OCI-LY3 (cell line): ENCODE measurements around the gene NPHP4.
A peak's percentile ranks its signal among the peaks of the same experiment; 100 is the strongest.

Source experiments
- H2AFZ ChIP-seq: fragments of 200-600, 300-600 bp; shearing (Covaris generic); 2 replicates; pipeline ENCODE4 v1.6.0; 2014; ENCODE audit warnings: antibody characterized with exemption, low read depth, low read length
- H3K27ac ChIP-seq: fragments of 200-600, 300-600 bp; sonication (generic); 2 replicates; pipeline ENCODE4 v1.5.1; 2014; ENCODE audit warnings: mild to moderate bottlenecking, low read length, moderate library complexity, mixed read lengths
- H3K27me3 ChIP-seq: fragments of 200-600, 300-600 bp; sonication (generic); 2 replicates; pipeline ENCODE4 v1.6.1; 2014; ENCODE audit warnings: low read depth, low read length, mixed read lengths
- H3K36me3 ChIP-seq: fragments of 200-600, 300-600 bp; sonication (generic); replicated peaks from 2 replicates; pipeline ENCODE3; 2014; ENCODE audit warnings: low read depth, low read length, mixed read lengths
- H3K4me1 ChIP-seq: fragments of 300-600, 200-600 bp; sonication (generic); 2 replicates; pipeline ENCODE4 v1.6.1; 2014; ENCODE audit warnings: low read length, mixed read lengths
- H3K4me2 ChIP-seq: fragments of 200-600, 300-600 bp; sonication (generic); 2 replicates; pipeline ENCODE4 v1.6.1; 2014; ENCODE audit warnings: low read length, mixed read lengths
- H3K4me3 ChIP-seq: fragments of 300-600, 200-600 bp; sonication (generic); 2 replicates; pipeline ENCODE4 v1.5.1; 2014; ENCODE audit warnings: antibody characterized with exemption, mild to moderate bottlenecking, low read length, moderate library complexity
- H3K79me2 ChIP-seq: fragments of 300-600, 200-600 bp; shearing (Covaris generic); 2 replicates; pipeline ENCODE4 v1.6.1; 2014; ENCODE audit warnings: mild to moderate bottlenecking, low read length, mixed read lengths
- H3K9ac ChIP-seq: fragments of 300-600, 200-600 bp; shearing (Covaris generic); 2 replicates; pipeline ENCODE4 v1.6.0; 2014; ENCODE audit warnings: mild to moderate bottlenecking, low read length, moderate library complexity
- H3K9me3 ChIP-seq: fragments of 200-600, 300-600 bp; shearing (Covaris generic); 2 replicates; pipeline ENCODE4 v1.6.1; 2014; ENCODE audit warnings: low read length, mixed read lengths; ENCODE audit not compliant: insufficient read depth
- H4K20me1 ChIP-seq: fragments of 200-600, 300-600 bp; sonication (generic); 2 replicates; pipeline ENCODE4 v1.6.1; 2016; ENCODE audit warnings: low read length, mixed read lengths; ENCODE audit not compliant: insufficient read depth
- EZH2phosphoT487 ChIP-seq: fragments of 200-600 bp; shearing (Covaris generic); IDR thresholded peaks from 2 replicates; pipeline ENCODE4 v1.6.1; 2018; ENCODE audit warnings: antibody characterized with exemption, mixed run types, low read depth
- TF ChIP-seq, protein P1 (sequence below): fragments of 200-600, 300-600 bp; sonication (generic); IDR thresholded peaks from 2 replicates; pipeline ENCODE4 v1.5.1; 2014; ENCODE audit warnings: antibody characterized with exemption, low read length, low read depth

The NPHP4 gene

DNA sequence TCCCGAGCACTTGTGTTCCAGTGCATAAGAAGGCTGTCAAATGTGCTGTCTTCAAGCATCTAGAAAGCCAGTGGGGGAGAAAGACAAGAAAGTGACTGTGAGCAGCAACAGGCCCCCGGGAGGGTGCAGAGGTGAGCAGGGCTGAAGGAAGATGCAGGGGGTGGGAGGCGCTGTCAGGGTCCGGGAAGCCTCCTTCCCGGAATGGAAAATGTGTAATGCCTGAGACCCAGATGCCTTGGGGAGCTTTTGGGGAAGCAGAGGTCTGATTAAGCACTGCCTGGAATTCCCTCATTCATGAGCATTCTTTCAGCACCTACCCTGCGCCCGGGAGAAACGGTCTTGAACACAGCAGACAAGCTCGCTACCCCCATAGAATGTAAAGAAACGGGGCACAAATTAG lies 1.3 kb downstream of the NPHP4 start:
- no peak for TF ChIP-seq EZH2phosphoT487
- TF ChIP-seq, protein P1, sequence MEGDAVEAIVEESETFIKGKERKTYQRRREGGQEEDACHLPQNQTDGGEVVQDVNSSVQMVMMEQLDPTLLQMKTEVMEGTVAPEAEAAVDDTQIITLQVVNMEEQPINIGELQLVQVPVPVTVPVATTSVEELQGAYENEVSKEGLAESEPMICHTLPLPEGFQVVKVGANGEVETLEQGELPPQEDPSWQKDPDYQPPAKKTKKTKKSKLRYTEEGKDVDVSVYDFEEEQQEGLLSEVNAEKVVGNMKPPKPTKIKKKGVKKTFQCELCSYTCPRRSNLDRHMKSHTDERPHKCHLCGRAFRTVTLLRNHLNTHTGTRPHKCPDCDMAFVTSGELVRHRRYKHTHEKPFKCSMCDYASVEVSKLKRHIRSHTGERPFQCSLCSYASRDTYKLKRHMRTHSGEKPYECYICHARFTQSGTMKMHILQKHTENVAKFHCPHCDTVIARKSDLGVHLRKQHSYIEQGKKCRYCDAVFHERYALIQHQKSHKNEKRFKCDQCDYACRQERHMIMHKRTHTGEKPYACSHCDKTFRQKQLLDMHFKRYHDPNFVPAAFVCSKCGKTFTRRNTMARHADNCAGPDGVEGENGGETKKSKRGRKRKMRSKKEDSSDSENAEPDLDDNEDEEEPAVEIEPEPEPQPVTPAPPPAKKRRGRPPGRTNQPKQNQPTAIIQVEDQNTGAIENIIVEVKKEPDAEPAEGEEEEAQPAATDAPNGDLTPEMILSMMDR, result no peak
- peaks cover 19% of the 10 kb centered on the region for H3K4me1 ChIP-seq
- no peak overlapping the region for H3K27ac ChIP-seq
- no peaks in the 10 kb centered on the region for H3K27me3 ChIP-seq
- peaks cover 6% of the 10 kb centered on the region; the same call in 1 of the 2 replicates for H4K20me1 ChIP-seq
- H3K4me2 ChIP-seq, result peak overlapping the region; percentile 90
- H2AFZ ChIP-seq, result no peak overlapping the region
- peak overlapping the region; percentile 60 for H3K9ac ChIP-seq
- H3K36me3 ChIP-seq, result no peaks in the 10 kb centered on the region
- peaks cover 20% of the 10 kb centered on the region for H3K79me2 ChIP-seq
- no peaks in the 10 kb centered on the region for H3K9me3 ChIP-seq
- peak overlapping the region; percentile 93 for H3K4me3 ChIP-seq

DNA sequence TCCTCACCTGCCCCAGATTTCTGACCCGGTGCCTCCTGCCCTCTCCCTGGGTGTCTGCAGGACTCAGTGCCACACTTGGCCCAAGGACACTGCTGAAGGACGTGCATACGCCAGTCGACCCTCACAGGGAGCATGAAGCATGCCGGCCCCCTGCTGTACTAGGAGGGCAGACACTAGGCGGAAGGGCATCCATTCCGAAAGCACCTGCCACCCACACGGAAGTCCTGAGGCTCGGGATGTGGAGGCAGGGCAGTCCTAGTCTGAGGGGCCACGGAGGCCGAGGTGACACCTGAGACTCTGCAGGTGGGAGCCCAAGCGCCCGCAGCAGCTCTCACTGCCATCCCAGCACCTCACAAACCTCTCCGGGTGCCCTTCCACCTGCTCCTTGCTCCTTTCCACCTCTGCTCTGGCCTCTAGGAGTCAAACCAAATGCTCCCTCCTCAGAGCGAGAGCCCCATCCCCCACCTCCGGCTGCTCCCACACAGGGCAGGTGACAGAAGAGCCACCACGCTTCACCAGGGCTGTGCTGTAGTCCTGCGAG lies 2.4 kb downstream of the NPHP4 start:
- H3K9ac ChIP-seq, result no peak overlapping the region
- no peak overlapping the region for H2AFZ ChIP-seq
- no peaks in the 10 kb centered on the region for H3K27me3 ChIP-seq
- no peaks in the 10 kb centered on the region for H3K9me3 ChIP-seq
- peaks cover 4% of the 10 kb centered on the region; the same call in 1 of the 2 replicates for H4K20me1 ChIP-seq
- peaks cover 15% of the 10 kb centered on the region for H3K79me2 ChIP-seq
- TF ChIP-seq, protein P1, result no peak
- TF ChIP-seq EZH2phosphoT487, result no peak
- no peak overlapping the region for H3K4me2 ChIP-seq
- H3K36me3 ChIP-seq, result no peaks in the 10 kb centered on the region
- no peak overlapping the region for H3K27ac ChIP-seq
- no peak overlapping the region for H3K4me3 ChIP-seq
- peaks cover 16% of the 10 kb centered on the region for H3K4me1 ChIP-seq

DNA sequence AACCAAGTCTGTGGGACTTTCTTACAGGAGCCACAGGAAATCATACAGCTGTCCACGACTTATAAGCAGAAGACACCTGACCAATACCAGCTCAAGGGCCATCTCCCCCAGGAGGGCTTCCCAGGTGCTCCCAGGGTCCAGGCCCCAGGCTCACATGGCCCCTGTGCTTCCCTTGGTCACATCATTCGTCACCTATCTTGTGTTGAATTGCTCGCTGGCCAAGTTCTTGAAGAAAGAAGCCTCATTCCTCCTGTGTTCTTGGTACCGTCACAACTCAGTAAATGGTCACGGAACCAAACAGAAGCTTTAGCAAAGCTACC lies 3.0 kb downstream of the NPHP4 start:
- Histone ChIP-seq H3K4me3 (no peak overlapping the region), H3K27me3 (no peaks in the 10 kb centered on the region), H3K36me3 (no peaks in the 10 kb centered on the region), H3K4me1 (peaks cover 10% of the 10 kb centered on the region), H3K9me3 (no peaks in the 10 kb centered on the region), H4K20me1 (peaks cover 1% of the 10 kb centered on the region; the same call in 1 of the 2 replicates), H3K4me2 (no peak overlapping the region), H3K9ac (no peak overlapping the region), H3K27ac (no peak overlapping the region), H3K79me2 (peaks cover 10% of the 10 kb centered on the region), H2AFZ (no peak overlapping the region)
- TF ChIP-seq, protein P1, result no peak
- no peak for TF ChIP-seq EZH2phosphoT487

DNA sequence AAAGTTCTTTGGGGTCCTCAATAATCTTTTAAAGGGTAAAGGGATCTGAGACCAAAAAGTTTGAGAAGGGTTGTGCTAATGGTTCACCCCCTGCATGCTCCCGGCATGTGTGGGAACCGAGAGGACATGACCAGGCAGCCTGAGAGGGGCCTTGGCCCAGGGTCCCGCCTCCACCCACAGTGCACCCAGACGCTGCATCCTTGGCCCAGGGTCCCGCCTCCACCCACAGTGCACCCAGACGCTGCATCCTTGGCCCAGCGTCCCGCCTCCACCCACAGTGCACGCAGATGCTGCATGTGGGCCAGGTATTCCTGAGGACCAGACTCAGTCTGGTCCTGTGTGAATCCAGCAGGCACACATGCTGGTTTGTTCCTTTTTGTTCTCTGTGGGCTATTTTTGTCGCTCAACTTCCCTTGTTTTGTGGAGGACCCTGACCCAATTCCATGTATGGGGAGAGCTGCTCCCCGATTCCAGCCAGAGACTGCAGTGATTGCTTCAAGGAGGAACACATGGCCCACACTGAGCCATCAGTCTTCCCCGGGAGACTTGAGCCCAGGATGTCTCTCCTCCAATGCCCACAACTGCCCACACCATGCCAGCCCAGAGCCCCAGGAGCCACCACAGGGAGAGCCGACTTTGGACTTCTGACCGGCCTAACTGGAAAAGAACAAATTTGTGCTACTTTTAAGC lies 3.5 kb downstream of the NPHP4 start:
- Histone ChIP-seq H3K4me1 (peaks cover 5% of the 10 kb centered on the region; the same call in 1 of the 2 replicates), H3K4me2 (no peak overlapping the region)

More for the DNA sequence above, 3.5 kb downstream of the NPHP4 start:
- H3K79me2 ChIP-seq, result peaks cover 6% of the 10 kb centered on the region
- H3K27ac ChIP-seq, result no peak overlapping the region
- no peaks in the 10 kb centered on the region for H3K36me3 ChIP-seq
- H3K4me3 ChIP-seq, result no peak overlapping the region
- no peaks in the 10 kb centered on the region for H3K9me3 ChIP-seq
- H4K20me1 ChIP-seq, result no peaks in the 10 kb centered on the region; the same call in 1 of the 2 replicates
- H2AFZ ChIP-seq, result no peak overlapping the region
- H3K27me3 ChIP-seq, result no peaks in the 10 kb centered on the region
- TF ChIP-seq, protein P1, result no peak
- TF ChIP-seq EZH2phosphoT487, result no peak
- no peak overlapping the region for H3K9ac ChIP-seq
